NCI-H446 treated with DMSO at 0.1 percent for 48 hours (cell line): ENCODE data around the gene ZNF570.
A peak's percentile ranks its signal among the peaks of the same experiment; 100 is the strongest.

Experiments used
- DNase-seq: peaks from one replicate; lab custom pipeline; 2025; lab: John Stamatoyannopoulos, UW

Gene ZNF570

GRCh38 chr19:37468961-37469777 lies at the start of gene ZNF570:
Gene ZNF570 (plus strand): TSS chr19:37469356. CDS start chr19:37470355, 999 bp downstream.
- DNase-seq: peak; percentile 65

- no peak for DNase-seq
Observed at GRCh38 chr19:37452500-37453245, 16.5 kb upstream of the ZNF570 start.

GRCh38 chr19:37466277-37466797 lies 2.8 kb upstream of the ZNF570 start:
- DNase-seq: no peak

- DNase-seq: peak; percentile 80
Observed at GRCh38 chr19:37466798-37467607, 2.2 kb upstream of the ZNF570 start, which contains the start of gene ZNF569. Gene ZNF569 (minus strand): TSS chr19:37467444. CDS start chr19:37444921, 22,523 bp downstream.

- no peak for DNase-seq
Observed at GRCh38 chr19:37467608-37468090, 1.5 kb upstream of the ZNF570 start.

- no peak for DNase-seq
Observed at GRCh38 chr19:37470216-37470615, 1.1 kb downstream of the ZNF570 start.

- no peak for DNase-seq
Observed at GRCh38 chr19:37472165-37472564, 3.0 kb downstream of the ZNF570 start.

GRCh38 chr19:37484406-37485168 lies 15.4 kb downstream of the ZNF570 start:
- no peak for DNase-seq

GRCh38 chr19:37492213-37492612 lies 23.1 kb downstream of the ZNF570 start:
- DNase-seq: no peak

- no peak for DNase-seq
Observed at GRCh38 chr19:37505958-37506386, 36.8 kb downstream of the ZNF570 start.

- DNase-seq: no peak
Observed at GRCh38 chr19:37506387-37507166, 37.4 kb downstream of the ZNF570 start, which contains the start of gene ZNF793. Gene ZNF793 (plus strand): TSS chr19:37506939. CDS start chr19:37523440, 16,501 bp downstream.

- DNase-seq: no peak
Observed at GRCh38 chr19:37507167-37507464, 38.0 kb downstream of the ZNF570 start.

GRCh38 chr19:37511186-37511585 lies 42.0 kb downstream of the ZNF570 start:
- DNase-seq: no peak

GRCh38 chr19:37511821-37512220 lies 42.7 kb downstream of the ZNF570 start:
- DNase-seq: no peak

- DNase-seq: no peak
Observed at GRCh38 chr19:37513397-37513796, 44.2 kb downstream of the ZNF570 start.

- DNase-seq: no peak
Observed at GRCh38 chr19:37519890-37520289, 50.7 kb downstream of the ZNF570 start.

GRCh38 chr19:37537391-37537947 lies 68.3 kb downstream of the ZNF570 start:
- DNase-seq: no peak
